Neutrophil (primary cell): Measurements from ENCODE around the gene BCAS1.

Experiments
- H3K27ac ChIP-seq: fragments of 200-600 bp; sonication (generic); 2 replicates; pipeline ENCODE4 v1.5.1; 2016; ENCODE audit warnings: mild to moderate bottlenecking, moderate library complexity
- H3K27me3 ChIP-seq: fragments of 200-600 bp; sonication (generic); 2 replicates; pipeline ENCODE4 v1.6.0; 2016; ENCODE audit warnings: mild to moderate bottlenecking
- H3K36me3 ChIP-seq: fragments of 200-600 bp; sonication (generic); 2 replicates; pipeline ENCODE4 v1.5.1; 2017
- H3K4me1 ChIP-seq, 2 experiments: fragments of 200-600 bp in 1 of 2; sonication (generic) in 1 of 2; 1 replicate in 1 of 2; 2 replicates in 1 of 2; pipeline versions ENCODE4 v1.5.1 to v1.6.1; 2013 to 2016; ENCODE audit warnings: low read depth in 1 of 2, low read length in 1 of 2, mild to moderate bottlenecking in 1 of 2, moderate library complexity in 1 of 2; ENCODE audit not compliant: control insufficient read depth in 1 of 2, insufficient read depth in 1 of 2
- H3K4me3 ChIP-seq, 2 experiments: fragments of 200-600 bp in 1 of 2; sonication (generic) in 1 of 2; 1 replicate in 1 of 2; 2 replicates in 1 of 2; pipeline ENCODE4 v1.5.1; 2013 to 2016; ENCODE audit warnings: low read depth in 1 of 2, low read length in 1 of 2, mild to moderate bottlenecking in 1 of 2, moderate library complexity in 1 of 2
- H3K9me3 ChIP-seq: fragments of 200-600 bp; sonication (generic); 2 replicates; pipeline ENCODE4 v1.5.1; 2016
- TF ChIP-seq, protein P1 (sequence below): fragments of 200-600 bp; sonication (generic); IDR thresholded peaks from 2 replicates; pipeline ENCODE4 v1.5.1; 2016; ENCODE audit warnings: antibody characterized with exemption

Gene BCAS1

DNA sequence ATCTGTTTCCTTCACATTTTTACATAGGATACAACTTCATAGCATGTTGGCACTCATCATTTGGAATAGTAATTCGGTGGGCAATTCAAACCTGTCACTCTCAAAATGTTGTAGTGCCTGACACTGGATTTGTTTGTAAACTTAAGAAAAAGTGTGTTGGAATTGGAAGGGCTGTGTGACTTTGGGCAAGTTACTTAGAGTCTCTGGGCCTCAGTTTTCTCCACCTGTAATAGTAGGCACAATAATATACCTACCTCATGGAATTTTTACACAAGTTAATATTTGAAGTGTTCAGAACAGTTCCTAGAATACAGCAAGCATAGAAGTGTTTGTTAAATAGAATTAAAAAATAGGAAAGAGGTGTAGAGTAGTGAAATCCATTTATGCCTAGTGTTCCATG lies 15.0 kb upstream of the BCAS1 start:
- H3K4me3 ChIP-seq, result no peak overlapping the region
- H3K4me1 ChIP-seq, result peaks cover 25 to 27% of the 10 kb centered on the region in 2 experiments
- H3K36me3 ChIP-seq, result no peaks in the 10 kb centered on the region
- H3K27ac ChIP-seq, result no peak overlapping the region
- H3K27me3 ChIP-seq, result no peaks in the 10 kb centered on the region
- no peaks in the 10 kb centered on the region for H3K9me3 ChIP-seq
- TF ChIP-seq, protein P1, sequence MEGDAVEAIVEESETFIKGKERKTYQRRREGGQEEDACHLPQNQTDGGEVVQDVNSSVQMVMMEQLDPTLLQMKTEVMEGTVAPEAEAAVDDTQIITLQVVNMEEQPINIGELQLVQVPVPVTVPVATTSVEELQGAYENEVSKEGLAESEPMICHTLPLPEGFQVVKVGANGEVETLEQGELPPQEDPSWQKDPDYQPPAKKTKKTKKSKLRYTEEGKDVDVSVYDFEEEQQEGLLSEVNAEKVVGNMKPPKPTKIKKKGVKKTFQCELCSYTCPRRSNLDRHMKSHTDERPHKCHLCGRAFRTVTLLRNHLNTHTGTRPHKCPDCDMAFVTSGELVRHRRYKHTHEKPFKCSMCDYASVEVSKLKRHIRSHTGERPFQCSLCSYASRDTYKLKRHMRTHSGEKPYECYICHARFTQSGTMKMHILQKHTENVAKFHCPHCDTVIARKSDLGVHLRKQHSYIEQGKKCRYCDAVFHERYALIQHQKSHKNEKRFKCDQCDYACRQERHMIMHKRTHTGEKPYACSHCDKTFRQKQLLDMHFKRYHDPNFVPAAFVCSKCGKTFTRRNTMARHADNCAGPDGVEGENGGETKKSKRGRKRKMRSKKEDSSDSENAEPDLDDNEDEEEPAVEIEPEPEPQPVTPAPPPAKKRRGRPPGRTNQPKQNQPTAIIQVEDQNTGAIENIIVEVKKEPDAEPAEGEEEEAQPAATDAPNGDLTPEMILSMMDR, result no peak

DNA sequence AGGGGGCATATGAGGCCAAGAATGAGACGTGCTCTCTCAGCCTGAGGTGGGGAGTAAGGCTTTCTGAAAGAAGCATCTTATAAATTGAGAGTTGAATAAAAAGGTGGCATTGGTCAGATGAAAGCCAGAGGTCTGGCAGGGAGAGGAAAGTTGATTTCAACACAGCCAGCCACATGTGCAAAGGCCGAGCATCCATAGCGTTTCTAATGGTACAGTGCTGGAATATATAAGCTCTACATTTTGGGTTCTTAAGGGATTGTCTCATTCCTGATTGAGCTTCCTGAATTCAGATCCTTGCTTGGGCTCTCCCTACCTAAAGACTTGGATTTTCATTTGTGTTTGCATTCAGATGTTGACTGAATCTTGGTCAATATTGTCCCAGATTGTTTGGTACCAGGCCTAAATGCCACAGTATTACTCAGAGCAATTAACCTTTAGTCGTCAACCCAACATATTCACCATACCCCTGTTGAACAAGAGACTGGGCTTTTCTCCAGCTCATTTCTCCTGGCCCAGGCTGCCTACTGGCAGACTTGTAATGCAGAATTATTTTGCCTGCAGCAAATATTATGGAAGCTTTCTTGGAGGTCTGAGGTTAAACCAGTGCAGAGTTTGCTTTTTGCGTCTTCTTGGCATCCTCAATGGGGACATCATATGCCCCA lies 14.5 kb upstream of the BCAS1 start:
- no peaks in the 10 kb centered on the region for H3K27me3 ChIP-seq
- H3K4me1 ChIP-seq, result peaks cover 25 to 29% of the 10 kb centered on the region in 2 experiments
- H3K27ac ChIP-seq, result no peak overlapping the region
- H3K36me3 ChIP-seq, result no peaks in the 10 kb centered on the region
- TF ChIP-seq, protein P1, result no peak
- H3K4me3 ChIP-seq, result no peak overlapping the region
- no peaks in the 10 kb centered on the region for H3K9me3 ChIP-seq

DNA sequence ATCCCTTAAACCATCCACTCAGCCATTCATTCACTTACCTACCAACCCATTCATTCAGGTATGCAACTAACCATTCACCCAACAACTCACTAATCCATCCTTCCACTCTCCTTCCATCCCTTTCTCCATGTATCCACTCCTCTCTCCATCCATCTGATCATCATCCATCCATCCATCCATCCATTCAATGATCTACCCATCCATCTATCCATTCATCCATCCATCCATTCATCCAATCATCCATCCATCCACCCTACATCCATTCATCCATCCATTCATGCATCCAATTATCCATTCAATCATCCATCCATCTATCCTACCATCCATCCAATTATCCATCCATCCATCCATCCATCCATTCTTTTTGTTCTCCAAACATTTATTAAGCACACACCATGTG lies 13.8 kb upstream of the BCAS1 start:
- H3K27ac ChIP-seq, result no peak overlapping the region
- H3K36me3 ChIP-seq, result no peaks in the 10 kb centered on the region
- TF ChIP-seq, protein P1, result no peak
- no peaks in the 10 kb centered on the region for H3K9me3 ChIP-seq
- no peaks in the 10 kb centered on the region for H3K27me3 ChIP-seq
- H3K4me3 ChIP-seq, result no peak overlapping the region
- H3K4me1 ChIP-seq, result peaks cover 27 to 30% of the 10 kb centered on the region in 2 experiments

DNA sequence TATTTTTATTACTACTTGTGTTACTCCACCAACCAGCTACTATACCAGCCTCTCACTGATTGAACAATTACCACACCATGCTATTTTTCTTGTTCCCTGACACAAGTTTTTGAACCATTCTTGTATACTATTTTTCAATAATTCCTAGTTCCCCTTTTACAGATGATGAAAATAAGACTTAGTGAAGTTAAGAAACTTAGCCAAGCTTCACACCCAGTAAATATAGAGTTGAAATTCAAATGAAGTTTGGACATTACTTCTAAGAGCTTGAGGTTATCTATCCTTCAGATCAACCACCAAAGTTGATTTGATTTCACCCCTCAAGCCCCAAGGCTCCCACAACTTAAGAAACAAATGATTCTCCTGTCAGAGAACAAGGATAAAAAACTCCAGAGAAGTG lies 13.1 kb upstream of the BCAS1 start:
- TF ChIP-seq, protein P1, result no peak
- Histone ChIP-seq H3K4me1 (peaks cover 34 to 36% of the 10 kb centered on the region in 2 experiments), H3K27ac (peak overlapping the region; percentile 22), H3K4me3 (no peak overlapping the region), H3K36me3 (no peaks in the 10 kb centered on the region), H3K27me3 (no peaks in the 10 kb centered on the region), H3K9me3 (no peaks in the 10 kb centered on the region)

DNA sequence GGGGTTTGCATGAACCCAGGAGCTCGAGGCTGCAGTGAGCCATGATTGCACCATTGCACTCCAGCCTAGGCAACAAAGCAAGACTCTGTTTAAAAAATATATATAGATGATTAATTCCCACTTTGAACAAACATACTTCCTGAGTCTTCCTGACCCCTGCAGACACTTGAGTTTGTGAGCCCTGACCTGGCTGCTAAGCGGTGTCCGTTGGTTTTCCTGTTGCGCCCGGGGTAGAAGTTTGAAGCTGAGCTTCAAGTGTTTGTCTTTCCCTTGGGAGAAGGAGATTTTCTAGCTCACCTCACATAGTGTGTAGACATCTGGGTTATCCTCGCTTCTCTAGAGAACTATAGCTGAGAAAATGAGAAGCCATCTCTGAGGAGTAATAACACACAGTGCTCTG lies 11.7 kb upstream of the BCAS1 start:
- peak overlapping the region; percentile 27 for H3K27ac ChIP-seq

More for the DNA sequence above, 11.7 kb upstream of the BCAS1 start:
- H3K36me3 ChIP-seq, result no peaks in the 10 kb centered on the region
- H3K4me3 ChIP-seq, result no peak overlapping the region
- no peaks in the 10 kb centered on the region for H3K27me3 ChIP-seq
- H3K4me1 ChIP-seq, result peaks cover 44 to 46% of the 10 kb centered on the region in 2 experiments
- H3K9me3 ChIP-seq, result no peaks in the 10 kb centered on the region
- TF ChIP-seq, protein P1, result no peak
